GM19397 (cell line): ENCODE results near the gene VAMP8.
"Not testable (repeated sequence)": the region's sequence is repeated elsewhere in the genome, so short reads cannot be mapped to it uniquely, and the experiment has no call there.

Experiments used
- ATAC-seq: cut with Tn5 transposase; IDR thresholded peaks from one replicate; pipeline ENCODE4 v1.9.1; 2021; ENCODE audit warnings: mild to moderate bottlenecking, moderate library complexity; ENCODE audit not compliant: unreplicated experiment

Gene VAMP8

DNA sequence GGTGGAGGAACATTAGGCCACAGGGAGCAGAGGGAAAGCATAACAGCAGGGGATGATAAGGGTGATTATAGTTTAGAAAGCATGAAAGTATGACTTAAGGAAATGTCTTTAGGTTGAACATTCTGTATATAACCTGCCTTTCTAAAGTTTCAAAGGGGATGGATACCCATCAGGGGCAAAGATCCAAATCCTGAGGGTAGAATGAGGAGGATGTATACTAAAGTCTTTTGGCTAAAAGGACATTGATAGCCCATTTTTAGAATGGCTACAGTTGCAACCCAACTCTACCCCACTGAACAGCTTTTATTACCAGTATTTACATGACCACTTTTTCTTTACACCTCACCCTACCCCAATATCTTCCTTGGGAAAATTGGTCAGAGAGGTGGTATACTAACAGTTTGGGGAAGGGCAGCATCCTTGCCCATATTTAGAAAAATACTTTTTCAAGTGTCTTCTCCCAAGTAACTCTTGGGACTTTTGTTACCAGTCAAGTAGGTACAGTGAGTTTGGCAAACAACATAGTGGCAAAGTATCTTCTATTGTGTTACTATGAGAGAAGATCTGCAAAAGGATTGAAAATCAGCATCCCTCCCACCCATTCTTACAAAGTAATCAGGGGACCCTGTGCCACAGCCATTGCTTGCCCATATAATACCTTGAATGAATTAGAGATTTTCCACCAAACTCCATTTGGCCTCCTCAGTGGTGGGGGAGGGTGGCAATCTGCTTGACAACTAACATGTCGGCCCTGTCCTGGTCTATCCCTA, 30.1 kb upstream of the VAMP8 start:
- no peak for ATAC-seq

GRCh38 chr2:85547859-85548607, 29.4 kb upstream of the VAMP8 start:
- no peak for ATAC-seq

DNA sequence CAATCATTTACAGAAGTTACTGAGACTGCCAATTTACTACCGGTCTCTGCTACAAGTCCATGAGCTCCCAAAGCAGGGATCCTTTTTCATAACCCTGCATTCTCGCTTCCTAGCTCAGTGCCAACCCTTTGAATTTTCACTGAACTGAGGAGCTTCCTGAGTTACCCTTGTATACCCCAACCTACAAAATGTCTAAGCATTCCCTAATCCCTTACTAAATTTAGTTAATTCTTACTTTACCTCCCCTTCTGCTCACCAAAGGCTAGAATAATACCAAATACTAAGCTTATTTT, 28.8 kb upstream of the VAMP8 start:
- no peak for ATAC-seq

GRCh38 chr2:85549095-85549494, 28.3 kb upstream of the VAMP8 start:
- no peak for ATAC-seq

DNA sequence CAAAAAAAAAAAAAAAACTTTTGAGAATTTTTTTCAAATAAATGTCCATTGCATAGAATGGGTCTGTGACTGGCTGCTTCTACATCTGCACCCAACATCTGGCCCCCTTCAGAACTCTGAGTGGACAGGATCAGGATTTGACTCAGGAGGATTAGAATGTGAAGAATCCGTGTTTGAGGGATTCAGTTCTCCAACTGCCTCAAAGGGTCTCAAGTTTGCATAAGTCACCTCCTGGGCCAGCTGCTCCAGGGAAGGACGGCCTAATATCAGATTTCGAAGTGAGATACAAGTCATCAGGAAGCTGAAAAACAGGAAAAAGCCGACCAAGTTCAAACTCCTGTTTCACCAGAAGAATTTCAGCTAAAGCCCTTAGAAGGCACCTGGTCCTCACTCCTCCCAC, 27.6 kb upstream of the VAMP8 start:
- no peak for ATAC-seq

DNA sequence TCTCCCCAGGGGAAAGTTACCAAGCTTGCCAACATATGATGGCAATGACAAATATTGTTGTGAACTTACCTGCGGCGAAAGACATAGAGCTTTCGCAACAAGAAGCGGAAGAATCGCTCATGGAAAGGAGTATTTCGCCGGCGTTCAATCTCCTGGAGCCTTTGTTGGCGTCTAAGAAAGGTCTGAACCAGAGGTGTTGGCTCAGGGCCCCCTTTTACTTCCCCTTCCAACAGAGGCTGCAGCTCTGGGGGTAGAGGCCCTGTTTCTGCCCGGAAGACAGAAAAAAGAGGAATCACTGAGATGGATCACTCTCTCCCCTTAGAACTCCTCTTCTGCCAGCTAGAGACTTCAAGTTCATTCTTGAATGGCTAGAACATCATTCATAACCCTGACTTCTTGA, 26.9 kb upstream of the VAMP8 start:
- ATAC-seq: no peak

- ATAC-seq: peak; percentile 67
Measured at GRCh38 chr2:85551698-85552678, 25.4 kb upstream of the VAMP8 start.

DNA sequence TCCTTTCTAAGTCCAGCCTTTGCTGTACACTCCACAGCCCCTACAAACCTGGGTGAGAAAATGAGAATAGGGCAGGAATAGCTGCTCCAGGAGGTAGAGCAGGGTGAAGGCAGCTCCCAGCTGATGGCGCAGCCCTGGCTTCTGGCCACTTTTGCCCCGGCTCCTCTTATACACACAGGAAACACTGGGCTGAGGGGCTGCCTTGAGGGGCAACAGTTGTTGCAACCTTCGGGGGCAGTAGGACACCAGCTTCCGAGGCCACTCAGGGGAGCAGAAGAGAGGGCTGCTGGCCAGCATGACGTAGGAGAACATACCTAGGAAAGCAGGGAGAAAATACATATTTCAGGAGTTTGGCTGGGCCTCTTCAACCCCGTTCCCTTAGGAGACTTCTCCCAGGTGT, 24.2 kb upstream of the VAMP8 start:
- no peak for ATAC-seq

- no peak for ATAC-seq
Measured at GRCh38 chr2:85554980-85555612, 22.3 kb upstream of the VAMP8 start.

- ATAC-seq: no peak
Measured at GRCh38 chr2:85557130-85557529, 20.3 kb upstream of the VAMP8 start.

DNA sequence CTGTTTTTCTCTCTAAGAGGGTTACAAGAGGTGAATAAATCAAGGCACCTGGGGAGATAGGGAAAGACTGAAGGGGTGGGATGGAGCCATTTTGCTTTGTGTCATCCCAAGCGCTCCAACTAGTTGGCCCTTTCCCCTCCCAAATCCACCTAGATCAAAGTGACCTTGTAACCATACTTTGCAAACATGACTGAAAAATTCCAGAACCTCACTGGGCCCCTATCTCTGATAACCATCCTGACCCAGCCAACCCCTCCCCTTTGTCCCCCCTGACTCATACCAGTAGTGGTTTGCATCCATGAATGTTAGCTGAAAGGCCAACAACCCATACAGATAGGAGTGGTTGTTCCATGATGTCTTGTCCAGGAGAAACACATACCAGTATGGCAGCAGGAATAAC, 19.2 kb upstream of the VAMP8 start:
- no peak for ATAC-seq

DNA sequence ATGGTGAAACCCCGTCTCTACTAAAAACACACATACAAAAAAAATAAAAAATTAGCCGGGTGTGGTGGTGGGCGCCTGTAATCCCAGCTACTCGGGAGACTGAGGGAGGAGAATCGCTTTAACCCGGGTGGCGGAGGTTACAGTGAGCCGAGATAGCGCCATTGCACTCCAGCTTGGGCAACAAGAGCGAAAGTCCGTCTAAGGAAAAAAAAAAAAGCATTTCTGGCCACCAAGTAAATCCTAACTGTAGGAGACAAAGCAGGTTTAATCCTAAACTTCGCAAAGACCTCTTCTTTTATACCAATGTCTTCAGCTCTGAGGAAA, 17.0 kb upstream of the VAMP8 start:
- ATAC-seq: not testable (repeated sequence)

- ATAC-seq: peak; percentile 9
Measured at GRCh38 chr2:85560812-85561279, 16.5 kb upstream of the VAMP8 start.

GRCh38 chr2:85561280-85562212, 15.8 kb upstream of the VAMP8 start, which contains the start of gene GGCX:
GGCX (minus strand) TSS chr2:85561493; CDS start chr2:85561428, 65 bp downstream.
- peak; percentile 97 for ATAC-seq

- no peak for ATAC-seq
Measured at GRCh38 chr2:85564144-85564563, 13.2 kb upstream of the VAMP8 start.

DNA sequence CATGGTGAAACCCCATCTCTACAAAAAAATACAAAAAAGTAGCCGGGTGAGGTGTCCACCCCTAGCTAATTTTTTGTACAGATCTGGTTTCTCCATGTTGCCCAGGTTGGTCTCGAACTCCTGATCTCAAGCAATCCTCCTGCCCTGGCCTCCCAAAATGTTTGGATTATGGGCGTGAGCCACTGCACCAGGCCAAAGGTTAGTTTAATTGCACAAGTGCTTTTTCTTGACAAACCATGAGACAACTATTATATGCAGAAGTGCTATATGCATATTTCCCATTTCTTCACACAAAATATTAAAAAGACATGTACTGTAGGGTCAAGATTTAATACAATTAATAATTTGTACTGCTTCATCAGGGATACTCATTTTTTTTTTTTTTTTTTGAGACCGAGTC, 11.1 kb upstream of the VAMP8 start:
- no peak for ATAC-seq

- no peak for ATAC-seq
Measured at GRCh38 chr2:85575739-85576138, 1.6 kb upstream of the VAMP8 start.

GRCh38 chr2:85577063-85577385, 362 bp upstream of the VAMP8 start:
- ATAC-seq: no peak

DNA sequence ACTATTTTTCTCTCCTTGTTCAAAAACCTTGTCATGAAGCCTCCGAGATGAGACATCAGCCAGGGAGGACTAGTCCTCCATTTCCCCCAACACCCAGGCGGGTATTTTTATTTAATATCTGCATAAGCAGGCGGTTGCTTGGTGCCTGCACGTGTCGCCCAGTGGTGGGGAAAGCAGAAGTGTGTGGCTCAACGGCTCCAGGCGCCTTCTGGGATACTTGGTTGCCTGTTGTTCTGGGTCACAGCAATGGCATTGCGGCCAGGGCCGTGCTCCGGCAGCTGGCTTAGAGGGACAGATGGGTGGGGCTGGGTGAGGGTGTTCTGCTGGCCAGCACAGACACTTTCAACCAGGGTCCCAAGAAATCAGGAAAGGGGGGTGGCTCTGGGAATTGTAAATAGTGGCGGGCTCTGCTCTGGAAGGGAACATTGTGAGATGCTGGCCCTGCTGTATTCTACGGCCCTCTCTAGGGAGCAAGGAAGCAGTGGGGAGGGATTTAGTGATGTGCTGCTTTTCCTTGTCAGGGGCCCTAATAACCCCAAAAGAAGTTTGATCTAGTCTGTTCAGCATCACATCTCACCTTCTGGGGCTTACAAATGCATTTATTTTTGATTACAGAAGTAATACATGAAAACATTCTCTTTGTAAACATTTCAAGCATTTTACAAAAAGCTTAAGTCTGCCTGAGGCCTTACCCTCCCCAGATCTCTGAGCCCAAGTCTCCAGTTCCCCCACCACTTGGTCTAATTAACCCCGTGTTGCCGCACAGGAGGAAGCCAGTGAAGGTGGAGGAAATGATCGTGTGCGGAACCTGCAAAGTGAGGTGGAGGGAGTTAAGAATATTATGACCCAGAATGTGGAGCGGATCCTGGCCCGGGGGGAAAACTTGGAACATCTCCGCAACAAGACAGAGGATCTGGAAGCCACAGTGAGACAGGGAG, 1.1 kb downstream of the VAMP8 start:
- no peak for ATAC-seq
